ENCODE results near the gene FSTL3. TPM values are rescaled to one million over a fixed set of nuclear protein-coding genes. Genes with fewer than 3 reads are reported as not detected.
"Not testable (repeated sequence)": the region's sequence is repeated elsewhere in the genome, so short reads cannot be mapped to it uniquely, and the experiment has no call there.

FSTL3 gene
- total and polyA plus RNA-seq, 4 donors, result 15.1 to 172 (median 114) TPM

- 17 to 28% methylated on average over 41 of the region's 41 CpGs for WGBS, 2 donors
- Histone ChIP-seq H3K9me3 (ENCODE audit: control insufficient read depth in 4 of 4, insufficient read depth in 3 of 4, low read length in 3 of 4) (no peaks in the 10 kb centered on the region), H3K36me3 (ENCODE audit: control insufficient read depth in 4 of 4, insufficient read depth in 4 of 4, low read length in 4 of 4) (no peaks in the 10 kb centered on the region), H3K9ac (ENCODE audit: insufficient read depth in 1 of 2, low read length in 2 of 2) (no peak overlapping the region), H3K4me3 (no peak overlapping the region), H3K27me3 (ENCODE audit: control insufficient read depth in 3 of 3, insufficient read depth in 3 of 3, low read length in 2 of 3) (peaks cover 0 to 3% (median 0%) of the 10 kb centered on the region in 3 donors), H3K4me1 (ENCODE audit: control insufficient read depth in 5 of 5, insufficient read depth in 5 of 5, low read length in 5 of 5) (no peaks in the 10 kb centered on the region), H3K27ac (ENCODE audit: low read depth in 1 of 2, low read length in 1 of 2) (no peak overlapping the region)
- no peak for ATAC-seq (ENCODE audit: insufficient read depth, low FRiP score)
- no peak for TF ChIP-seq CTCF (IDR thresholded peaks at IDR 0.05; ENCODE audit: control extremely low read depth, extremely low read depth)
- no peak for DNase-seq
These were observed 18.5 kb downstream of the FSTL3 start for GRCh38 chr19:694481-695351.

GRCh38 chr19:695352-695949, 19.3 kb downstream of the FSTL3 start, which contains the start of gene PRSS57:
Gene PRSS57, minus strand, starts transcription at chr19:695452. Its CDS starts 22 bp downstream, at chr19:695430.
- Histone ChIP-seq H3K9me3 (ENCODE audit: control insufficient read depth in 4 of 4, insufficient read depth in 3 of 4, low read length in 3 of 4) (no peaks in the 10 kb centered on the region), H3K36me3 (ENCODE audit: control insufficient read depth in 4 of 4, insufficient read depth in 4 of 4, low read length in 4 of 4) (no peaks in the 10 kb centered on the region), H3K4me1 (ENCODE audit: control insufficient read depth in 5 of 5, insufficient read depth in 5 of 5, low read length in 5 of 5) (no peaks in the 10 kb centered on the region), H3K9ac (ENCODE audit: insufficient read depth in 1 of 2, low read length in 2 of 2) (no peak within 1 kb of the TSS), H3K27ac (ENCODE audit: low read depth in 1 of 2, low read length in 1 of 2) (no peak within 1 kb of the TSS), H3K4me3 (no peak within 1 kb of the TSS), H3K27me3 (ENCODE audit: control insufficient read depth in 3 of 3, insufficient read depth in 3 of 3, low read length in 2 of 3) (peaks cover 0 to 3% (median 0%) of the 10 kb centered on the region in 3 donors)
- 15 to 49% methylated on average over 31 of the region's 31 CpGs for WGBS, 2 donors
- no peak for TF ChIP-seq CTCF (IDR thresholded peaks at IDR 0.05; ENCODE audit: control extremely low read depth, extremely low read depth)
- ATAC-seq (ENCODE audit: insufficient read depth, low FRiP score) (no peak), DNase-seq (no peak)

GRCh38 chr19:698529-698928, 22.3 kb downstream of the FSTL3 start:
- H3K36me3 ChIP-seq (ENCODE audit: control insufficient read depth in 4 of 4, insufficient read depth in 4 of 4, low read length in 4 of 4); H3K27me3 ChIP-seq (ENCODE audit: control insufficient read depth in 3 of 3, insufficient read depth in 3 of 3, low read length in 2 of 3); H3K27ac ChIP-seq (ENCODE audit: low read depth in 1 of 2, low read length in 1 of 2); H3K4me3 ChIP-seq; H3K9ac ChIP-seq (ENCODE audit: insufficient read depth in 1 of 2, low read length in 2 of 2); ATAC-seq (ENCODE audit: insufficient read depth, low FRiP score); H3K9me3 ChIP-seq (ENCODE audit: control insufficient read depth in 4 of 4, insufficient read depth in 3 of 4, low read length in 3 of 4); H3K4me1 ChIP-seq (ENCODE audit: control insufficient read depth in 5 of 5, insufficient read depth in 5 of 5, low read length in 5 of 5); DNase-seq: not testable (repeated sequence)
- WGBS, 2 donors, result 88 to 89% methylated on average over 15 of the region's 15 CpGs

- not testable (repeated sequence) for DNase-seq; ATAC-seq (ENCODE audit: insufficient read depth, low FRiP score); H3K4me1 ChIP-seq (ENCODE audit: control insufficient read depth in 5 of 5, insufficient read depth in 5 of 5, low read length in 5 of 5); H3K9ac ChIP-seq (ENCODE audit: insufficient read depth in 1 of 2, low read length in 2 of 2); H3K4me3 ChIP-seq; H3K27me3 ChIP-seq (ENCODE audit: control insufficient read depth in 3 of 3, insufficient read depth in 3 of 3, low read length in 2 of 3); H3K27ac ChIP-seq (ENCODE audit: low read depth in 1 of 2, low read length in 1 of 2); H3K36me3 ChIP-seq (ENCODE audit: control insufficient read depth in 4 of 4, insufficient read depth in 4 of 4, low read length in 4 of 4); H3K9me3 ChIP-seq (ENCODE audit: control insufficient read depth in 4 of 4, insufficient read depth in 3 of 4, low read length in 3 of 4)
- WGBS, 2 donors, result 44 to 66% methylated on average over 11 to 14 of the region's 14 CpGs
These were observed 23.7 kb downstream of the FSTL3 start for GRCh38 chr19:699885-700284.

GRCh38 chr19:702847-703246, 26.7 kb downstream of the FSTL3 start:
- not testable (repeated sequence) for H3K36me3 ChIP-seq (ENCODE audit: control insufficient read depth in 4 of 4, insufficient read depth in 4 of 4, low read length in 4 of 4); DNase-seq; H3K4me3 ChIP-seq; H3K27ac ChIP-seq (ENCODE audit: low read depth in 1 of 2, low read length in 1 of 2); H3K9me3 ChIP-seq (ENCODE audit: control insufficient read depth in 4 of 4, insufficient read depth in 3 of 4, low read length in 3 of 4); H3K9ac ChIP-seq (ENCODE audit: insufficient read depth in 1 of 2, low read length in 2 of 2); H3K4me1 ChIP-seq (ENCODE audit: control insufficient read depth in 5 of 5, insufficient read depth in 5 of 5, low read length in 5 of 5); H3K27me3 ChIP-seq (ENCODE audit: control insufficient read depth in 3 of 3, insufficient read depth in 3 of 3, low read length in 2 of 3); ATAC-seq (ENCODE audit: insufficient read depth, low FRiP score)
- 61 to 71% methylated on average over 6 of the region's 6 CpGs for WGBS, 2 donors

Measured in lung (tissue), 12 donors.